Measurements from ENCODE around the gene ARAP3.
"Not testable (repeated sequence)": the region's sequence is repeated elsewhere in the genome, so short reads cannot be mapped to it uniquely, and the experiment has no call there.

The ARAP3 gene

DNA sequence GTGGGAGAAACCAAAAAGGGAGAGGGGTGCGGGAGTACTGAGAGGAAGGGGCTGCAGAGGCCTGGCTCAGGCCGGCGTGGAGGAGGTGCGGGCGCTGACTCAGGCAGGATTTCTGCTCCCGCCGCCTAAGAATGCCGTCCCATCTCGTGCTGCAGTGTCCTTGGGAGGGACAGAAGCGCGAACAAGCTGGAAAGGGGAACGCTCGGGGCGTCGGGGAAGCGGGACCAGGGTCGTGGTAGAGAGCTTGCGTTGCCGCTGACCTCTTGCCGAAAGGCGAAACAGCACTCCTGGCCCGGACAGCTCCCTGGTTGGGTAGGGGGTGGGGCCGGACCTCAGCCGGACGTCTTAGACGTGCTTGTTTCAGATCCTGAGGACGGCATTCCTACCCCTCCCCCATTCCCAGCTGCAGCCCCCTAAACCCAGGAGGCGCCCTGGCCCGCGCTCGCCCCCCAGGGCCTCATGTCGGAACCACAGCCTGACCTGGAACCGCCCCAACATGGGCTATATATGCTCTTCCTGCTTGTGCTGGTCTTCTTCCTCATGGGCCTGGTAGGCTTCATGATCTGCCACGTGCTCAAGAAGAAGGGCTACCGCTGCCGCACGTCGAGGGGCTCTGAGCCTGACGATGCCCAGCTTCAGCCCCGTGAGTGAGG, 44.1 kb downstream of the ARAP3 start:
- peak; percentile 31 for DNase-seq

DNA sequence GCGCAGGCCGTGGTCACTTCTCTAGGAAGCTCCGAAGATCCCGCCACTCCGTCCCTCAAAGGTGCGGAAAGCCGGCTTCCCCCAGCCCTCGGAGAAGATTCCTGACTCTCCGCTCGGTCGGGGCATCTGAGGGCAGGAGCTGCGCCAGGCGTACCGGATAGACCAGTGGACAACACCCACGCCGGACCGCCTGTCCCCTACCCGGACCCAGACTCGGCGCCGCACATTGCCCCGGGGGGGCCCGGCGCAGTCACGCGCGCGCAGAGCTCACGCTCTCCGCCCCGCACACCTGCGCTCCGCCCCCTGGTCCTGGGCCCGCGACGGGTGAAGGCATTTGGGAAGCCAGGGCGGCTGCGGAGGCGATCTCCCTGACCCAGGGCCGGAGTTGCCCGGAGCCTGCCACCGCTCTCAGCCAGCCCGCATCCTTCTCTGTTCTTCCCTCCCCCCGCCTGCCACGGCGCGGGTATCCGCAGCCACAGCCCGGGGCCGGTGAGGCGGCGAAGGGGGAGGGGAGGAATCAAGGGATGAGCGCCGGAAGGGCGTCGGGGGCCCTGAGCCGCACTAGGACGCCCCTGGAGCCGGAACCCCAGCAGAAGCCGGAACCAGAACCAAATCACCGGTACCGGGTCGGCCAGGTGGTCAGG, 44.8 kb downstream of the ARAP3 start:
- peak; percentile 30 for DNase-seq

DNA sequence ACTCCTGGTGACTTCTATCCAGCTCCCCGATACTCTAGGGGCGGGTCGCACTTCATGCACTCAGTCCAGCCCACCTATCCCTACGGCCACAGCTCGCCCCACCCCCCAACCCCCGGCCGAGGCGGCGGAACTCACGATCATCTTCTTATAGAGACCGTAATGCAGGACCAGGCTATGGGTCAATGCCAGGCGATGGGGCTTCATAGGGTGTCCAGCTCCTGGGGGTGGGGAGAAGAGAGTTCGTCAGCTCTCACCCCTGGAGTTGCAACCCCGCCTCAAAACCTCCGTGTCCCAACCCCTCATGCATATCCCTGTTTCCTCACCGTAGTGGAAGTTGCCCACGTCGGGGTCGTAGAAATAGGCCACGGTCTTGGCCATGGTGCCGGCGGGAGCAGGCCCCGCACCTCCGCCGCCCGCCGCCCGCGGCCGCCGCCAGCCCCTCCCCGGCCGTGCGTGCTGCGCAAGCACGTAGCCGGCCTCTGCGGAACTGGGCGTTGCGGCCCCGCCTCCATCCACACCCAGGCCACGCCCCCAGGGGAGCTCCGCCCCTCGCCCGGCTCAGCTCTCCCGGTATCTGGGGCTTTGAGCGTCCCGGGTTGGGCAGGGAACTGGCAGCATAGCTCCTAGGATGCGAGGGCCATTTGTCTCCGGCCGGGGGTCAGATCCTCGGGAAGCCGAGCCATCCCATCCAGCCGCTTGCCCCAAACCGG, 45.5 kb downstream of the ARAP3 start, which contains the start of the genes HDAC3 and RELL2:
Gene HDAC3 (minus strand): TSS at position 437 of the 710 bp plus-strand sequence. CDS start 59 bp downstream, at position 378.
Gene RELL2 (plus strand): TSS at position 585 of the 710 bp plus-strand sequence. CDS start 1,229 bp downstream, outside the sequence.
- DNase-seq, result peak; percentile 90

DNA sequence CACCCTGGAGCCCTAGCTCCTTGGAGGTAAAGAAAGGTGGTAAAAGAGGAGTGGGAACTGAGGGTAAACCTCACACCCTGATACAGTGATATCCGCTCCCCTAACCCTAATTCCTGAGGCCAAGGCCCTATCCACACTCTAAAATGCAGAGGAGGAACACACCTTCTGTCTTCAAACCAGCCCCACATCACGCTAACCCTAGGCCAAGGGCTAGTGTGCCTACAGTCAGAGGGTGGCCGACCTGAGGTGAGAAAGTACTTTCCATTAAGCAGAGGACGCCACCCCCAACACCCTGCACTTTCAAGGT, 46.0 kb downstream of the ARAP3 start:
- DNase-seq, result no peak

DNA sequence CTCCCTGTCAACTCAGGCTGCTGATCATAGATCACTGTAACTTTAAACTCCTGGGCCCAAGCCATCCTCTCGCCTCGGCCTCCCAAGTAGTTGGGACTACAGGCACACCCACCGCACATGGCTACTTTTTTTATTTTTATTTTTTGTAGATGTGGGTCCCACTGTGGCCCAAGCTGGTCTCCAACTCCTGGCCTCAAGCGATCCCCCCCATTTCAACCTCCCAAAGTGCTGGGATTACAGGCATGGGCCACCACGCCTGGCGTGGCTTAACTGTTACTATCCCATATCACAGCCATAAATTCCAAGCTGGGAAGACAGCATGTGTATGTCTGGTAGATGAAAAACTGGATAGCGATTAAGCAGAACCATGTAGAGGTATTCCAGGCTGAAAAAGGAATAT, 46.4 kb downstream of the ARAP3 start:
- no peak for DNase-seq

DNA sequence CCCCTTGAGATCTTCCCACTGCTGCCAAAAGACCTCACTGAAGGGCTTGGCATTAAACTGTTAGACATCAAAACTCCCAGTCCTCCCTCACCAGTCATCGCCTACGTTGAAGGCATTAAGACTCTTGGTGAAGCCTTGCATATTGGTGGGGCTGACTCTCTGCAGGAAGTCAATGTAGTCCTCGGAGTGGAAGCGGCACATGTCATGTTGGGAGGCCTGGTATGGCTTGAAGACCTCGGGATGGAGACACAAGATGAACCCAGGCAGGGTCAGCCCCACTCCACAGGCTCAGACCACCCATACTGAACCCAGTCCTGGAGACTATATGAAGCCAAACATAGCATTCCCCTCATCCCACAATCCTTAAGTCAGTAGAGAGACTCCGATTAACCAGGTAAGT, 47.3 kb downstream of the ARAP3 start:
- DNase-seq, result no peak

DNA sequence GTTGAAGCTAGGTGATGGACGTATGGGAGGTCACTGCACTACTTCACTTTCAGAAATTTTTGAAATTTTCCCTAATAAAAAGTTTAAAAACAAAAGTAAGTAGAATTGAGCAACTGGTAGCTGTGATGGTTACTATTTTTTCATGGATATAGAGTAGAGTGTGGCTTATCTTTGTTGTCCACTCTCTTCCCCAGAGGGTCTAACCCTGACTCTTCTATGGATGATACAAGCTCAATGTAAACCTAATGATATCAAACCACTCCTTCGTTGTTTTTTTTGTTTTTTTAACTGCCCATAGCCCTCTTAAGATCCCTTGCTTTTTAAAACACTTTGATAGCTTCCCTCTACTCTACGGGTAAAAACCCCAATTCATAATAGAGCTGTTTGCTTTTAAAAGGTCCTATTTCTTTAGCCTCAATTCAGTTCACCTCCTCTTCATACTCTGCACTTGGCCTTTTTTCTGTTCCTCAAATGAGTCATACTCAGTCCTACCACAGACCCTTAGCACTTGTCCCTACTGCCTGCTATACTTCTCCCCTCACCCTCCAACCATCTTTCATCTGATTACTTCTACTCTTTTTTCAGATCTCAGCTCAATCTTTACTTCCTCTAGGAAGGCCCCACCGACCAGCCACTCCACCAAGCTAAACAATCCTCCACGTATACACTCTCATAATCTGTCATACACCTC, 48.0 kb downstream of the ARAP3 start:
- DNase-seq, result no peak

DNA sequence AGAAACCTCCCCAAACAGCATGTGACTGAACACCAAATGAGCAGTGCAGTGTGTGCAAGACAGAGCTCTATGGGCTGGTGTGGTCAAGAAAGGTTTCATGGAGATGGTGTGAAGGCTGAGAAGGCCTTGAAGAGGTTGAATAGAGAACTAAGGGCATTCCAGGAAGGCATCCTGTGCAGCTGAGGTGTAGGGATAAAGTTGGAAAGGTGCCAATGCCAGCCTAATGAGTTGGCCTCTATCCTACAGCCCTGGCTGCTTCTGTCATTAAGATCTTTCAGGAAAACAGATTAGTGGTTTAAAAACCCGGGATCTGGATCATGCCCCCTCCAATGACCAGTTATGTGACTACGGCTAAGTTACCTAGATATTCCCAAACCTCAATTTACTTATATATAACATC, 49.4 kb downstream of the ARAP3 start:
- DNase-seq, result no peak

DNA sequence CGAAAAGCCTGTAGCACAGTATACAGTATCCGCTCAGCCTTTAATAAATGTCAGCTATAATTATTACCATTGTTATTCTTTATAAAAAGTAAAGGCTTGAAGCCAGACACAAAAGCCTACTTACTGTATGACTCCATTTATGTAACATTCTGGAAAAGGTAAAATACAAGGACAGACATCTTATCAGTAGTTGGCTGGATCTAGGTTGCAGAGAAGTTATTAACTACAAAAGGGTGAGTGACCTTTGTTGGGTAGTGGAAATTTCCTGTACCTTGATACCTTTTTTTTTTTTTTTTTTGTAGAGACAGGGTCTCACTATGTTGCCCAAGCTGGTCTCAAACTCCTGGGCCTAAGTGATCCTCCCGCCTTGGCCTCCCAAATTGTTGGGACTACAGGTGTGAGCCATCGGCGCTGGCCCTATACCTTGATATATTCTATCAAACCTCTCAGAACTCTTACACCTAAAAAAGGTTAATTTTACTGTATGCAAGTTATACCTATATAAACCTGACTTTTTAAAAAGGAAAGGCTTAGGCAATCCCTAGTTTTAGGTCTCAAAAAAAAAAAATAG, 51.4 kb downstream of the ARAP3 start:
- no peak for DNase-seq

DNA sequence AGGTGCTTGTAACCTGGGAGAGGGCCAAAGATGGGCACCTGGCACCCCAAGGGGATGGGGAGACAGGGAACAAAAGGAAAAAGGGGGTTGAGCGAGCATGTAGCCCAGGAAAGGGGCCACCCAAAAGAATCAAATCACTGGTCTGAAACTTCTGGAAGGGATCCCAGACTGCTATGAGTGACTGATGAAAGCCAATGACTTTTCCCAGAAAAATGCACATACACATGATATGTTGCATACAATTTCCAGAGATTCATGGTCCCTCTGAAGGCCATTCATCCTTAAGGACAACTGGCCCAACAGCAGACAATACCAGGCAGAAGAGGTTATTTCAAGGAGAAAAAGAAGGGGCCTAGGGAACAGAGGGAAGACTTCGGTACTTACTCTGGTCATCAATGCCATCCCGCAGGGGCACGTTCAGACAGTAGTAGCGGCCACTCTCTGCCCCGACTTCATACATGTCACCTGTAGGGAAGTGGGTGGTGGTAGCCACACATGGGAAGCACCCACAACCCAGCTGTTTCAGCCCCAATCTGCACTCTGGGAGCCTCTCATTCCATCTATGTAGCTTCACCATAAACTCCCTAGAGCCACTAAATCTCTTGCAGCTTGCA, 53.7 kb downstream of the ARAP3 start:
- no peak for DNase-seq

DNA sequence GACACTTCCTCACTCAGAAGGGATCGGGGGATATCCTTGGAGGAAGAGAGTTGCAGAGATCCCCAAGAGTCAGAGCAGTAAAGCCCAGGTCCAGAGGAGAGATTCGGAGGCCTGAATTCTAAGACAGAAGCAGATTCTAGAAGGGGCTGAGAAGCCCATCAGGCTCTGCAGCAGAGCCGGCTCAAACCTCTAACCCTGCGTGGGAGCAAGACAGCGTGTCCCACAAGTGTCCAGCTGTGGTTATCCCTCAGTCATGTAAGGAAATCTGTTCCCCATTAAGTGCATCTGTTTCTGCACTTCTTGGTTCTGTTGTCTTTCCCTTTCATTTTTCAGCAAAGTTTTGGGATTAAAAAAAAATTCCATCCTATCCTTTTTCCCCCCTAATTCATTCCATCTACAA, 58.4 kb downstream of the ARAP3 start:
- no peak for DNase-seq

DNA sequence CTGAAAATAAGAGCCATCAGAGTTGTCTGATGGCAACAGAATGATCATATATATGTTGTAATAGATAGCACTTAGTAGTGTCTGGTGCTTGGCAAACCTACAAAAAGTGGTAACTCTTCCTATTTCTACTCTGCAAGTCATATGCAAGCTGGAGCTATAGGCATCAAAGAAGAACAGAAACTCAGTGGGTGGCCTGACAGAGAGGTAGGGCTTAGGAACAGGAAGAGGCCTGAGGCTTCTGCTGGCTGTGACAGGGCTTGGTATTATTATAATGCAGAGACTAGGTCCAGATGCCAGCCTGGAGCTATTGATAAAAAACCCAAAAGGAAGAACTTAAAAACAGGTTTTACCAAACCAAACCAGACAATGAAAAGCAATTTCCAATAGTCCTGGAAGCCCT, 58.8 kb downstream of the ARAP3 start:
- DNase-seq, result no peak

DNA sequence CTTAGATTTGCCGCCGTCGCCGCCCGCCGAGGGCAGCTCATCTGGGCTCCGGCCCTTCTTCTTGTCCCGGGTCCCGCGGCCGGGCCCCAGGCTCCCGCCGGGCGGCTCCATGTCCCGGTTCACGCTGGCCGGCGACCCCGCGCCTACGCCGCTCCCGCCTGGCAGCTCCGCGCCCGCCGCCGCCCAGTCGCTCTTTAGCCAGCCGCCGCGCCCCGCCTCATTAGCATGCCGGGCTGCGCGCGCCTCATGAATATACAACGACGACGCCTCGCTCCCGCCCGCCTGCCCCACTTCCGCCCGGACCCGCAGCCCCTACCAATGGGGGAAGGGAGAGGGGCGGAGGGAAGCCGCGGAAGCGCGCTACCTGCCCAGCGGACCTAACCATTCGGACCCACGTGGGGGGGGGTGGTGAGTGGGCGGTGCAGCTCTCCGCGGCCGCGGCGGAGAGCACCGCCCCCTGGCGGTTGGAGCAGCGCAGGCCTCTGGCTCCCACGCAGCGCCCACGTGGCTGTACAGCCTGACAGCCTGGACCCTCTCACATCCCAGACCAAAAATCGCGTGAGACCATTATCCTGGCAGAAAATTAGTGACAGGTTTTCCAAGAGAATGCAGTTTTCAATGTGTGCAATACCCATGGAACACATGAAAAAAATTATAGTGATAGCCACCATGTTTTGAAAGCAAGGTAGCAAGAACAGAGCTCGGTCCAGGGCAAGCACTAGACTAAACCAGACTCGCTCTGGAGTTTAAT, 63.1 kb downstream of the ARAP3 start, which contains the start of gene DIAPH1:
Gene DIAPH1 (minus strand): TSS at position 197 of the 751 bp plus-strand sequence. CDS start 86 bp downstream, at position 111.
- peak; percentile 97 for DNase-seq

DNA sequence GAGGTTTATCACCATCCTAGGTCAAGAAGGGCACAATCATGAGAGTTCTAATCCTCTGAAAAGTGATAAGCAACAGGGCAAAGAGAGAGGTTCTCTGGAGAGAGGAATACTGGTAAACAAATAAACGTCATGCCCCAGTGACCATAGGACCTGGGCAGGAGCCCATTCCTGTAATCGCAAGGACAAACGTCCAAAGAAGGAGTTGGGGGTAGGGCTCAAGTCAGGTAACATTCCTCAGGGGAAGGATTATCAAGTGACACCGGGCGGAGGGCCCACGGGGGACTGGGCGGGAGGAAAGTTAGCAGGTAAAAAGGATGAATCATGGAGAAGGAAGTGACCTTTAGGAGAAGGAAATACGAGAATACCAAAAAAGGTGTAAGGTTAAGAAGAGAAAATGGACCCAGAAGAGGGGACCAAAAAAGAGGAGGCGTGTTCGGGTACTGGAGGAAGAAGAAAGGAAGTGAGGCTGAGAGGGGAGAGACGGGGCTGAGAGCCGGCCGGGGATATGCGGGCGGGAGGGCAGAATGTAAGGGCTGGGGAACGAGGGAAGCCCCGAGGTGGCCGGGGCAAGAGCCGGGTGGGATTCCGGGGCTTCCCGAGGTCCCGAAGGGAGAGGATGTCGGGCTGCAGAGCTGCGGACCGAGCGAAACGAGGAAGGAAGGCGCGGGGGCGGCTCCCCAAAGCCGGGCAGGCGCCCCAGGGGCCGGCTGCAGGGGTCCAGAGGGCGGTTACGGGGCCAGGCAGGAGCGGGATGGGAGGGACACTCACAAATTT, 63.8 kb downstream of the ARAP3 start:
- DNase-seq, result peak; percentile 20

DNA sequence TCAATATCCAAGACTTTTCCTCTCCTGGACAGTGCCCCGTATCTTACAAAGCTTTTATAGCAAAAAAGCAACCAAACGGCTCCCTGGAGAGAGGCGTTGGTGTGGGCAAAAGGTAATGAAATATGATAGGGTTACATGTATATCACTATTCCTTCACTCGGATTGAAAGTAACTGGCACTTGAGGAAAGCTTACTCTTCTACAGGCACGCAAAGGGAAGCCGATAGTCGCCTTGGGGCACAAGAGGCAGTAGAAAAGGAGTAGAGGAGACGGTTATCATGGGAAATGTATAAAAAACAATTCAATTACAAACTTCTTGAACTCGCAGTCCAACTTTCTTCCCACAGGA, 64.4 kb downstream of the ARAP3 start:
- no peak for DNase-seq

DNA sequence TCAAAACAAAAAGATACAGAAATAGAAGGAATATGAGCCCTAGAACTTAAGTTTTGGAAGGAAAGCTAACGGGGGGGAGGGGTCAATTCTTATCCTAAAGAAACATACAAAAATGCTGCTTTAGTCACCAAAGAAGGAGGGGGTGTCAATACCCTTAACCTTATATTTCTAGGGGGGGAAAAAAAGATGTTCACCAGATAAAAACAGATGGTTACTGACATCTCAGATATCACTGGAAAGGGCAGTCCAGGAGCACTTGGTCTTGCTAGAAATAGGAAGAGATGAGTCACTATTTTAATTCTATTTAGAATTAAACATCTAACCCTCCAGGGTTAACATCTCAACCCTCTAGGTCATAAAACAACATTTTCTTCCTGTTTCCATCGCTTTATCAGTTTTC, 64.9 kb downstream of the ARAP3 start:
- DNase-seq, result no peak

DNA sequence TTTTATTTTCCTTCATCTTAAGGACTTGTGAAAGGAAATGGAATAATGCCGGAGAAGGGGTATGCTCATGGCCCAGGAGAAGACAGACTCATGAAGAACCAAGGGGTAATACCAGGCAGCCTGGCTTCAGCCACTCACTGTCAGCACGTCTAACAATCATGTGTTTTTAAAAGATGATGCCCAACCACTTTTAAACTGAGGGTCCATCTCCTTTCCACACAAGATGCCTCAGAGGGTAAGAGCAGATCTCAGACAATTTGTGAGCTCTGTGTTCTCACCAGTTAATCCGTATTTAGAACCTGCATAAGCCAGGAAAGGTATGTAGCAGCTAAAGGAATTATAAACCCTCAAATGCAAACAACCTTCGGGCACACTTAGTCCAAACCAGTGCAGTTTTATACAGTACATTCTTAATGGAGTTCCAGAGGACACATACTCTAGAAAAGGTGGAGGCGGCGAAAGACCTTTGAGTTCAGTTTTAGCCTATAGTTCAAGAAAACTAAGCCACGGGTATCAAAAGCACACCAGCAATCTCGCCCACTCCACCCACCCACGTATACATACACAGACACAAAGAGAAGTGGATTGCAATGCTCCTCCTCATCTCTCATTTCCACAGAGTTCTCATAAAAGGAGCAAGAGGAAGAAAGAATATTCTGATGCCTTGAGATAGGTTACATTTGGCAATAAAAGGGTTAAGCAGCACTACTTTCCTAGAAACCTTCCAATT, 65.9 kb downstream of the ARAP3 start:
- DNase-seq, result no peak

DNA sequence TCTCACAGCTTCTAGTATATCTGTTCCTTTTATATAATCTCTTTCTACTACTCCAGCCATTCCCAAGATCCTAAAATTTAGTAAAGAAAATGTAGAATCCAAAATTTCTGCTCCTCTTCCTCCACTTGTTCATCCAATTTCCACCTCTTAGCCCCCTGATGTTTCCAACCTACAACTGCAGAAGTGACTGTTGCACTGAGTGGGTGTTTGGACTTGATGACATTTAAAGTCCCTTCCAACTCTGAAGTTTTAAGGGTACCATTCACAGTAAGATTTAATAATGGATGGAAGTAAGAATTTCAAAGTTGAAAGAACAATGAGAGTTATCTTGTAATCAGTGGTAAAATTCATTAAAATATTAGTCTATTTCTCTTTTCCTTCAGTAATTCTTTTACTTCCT, 68.7 kb downstream of the ARAP3 start:
- DNase-seq, result no peak

DNA sequence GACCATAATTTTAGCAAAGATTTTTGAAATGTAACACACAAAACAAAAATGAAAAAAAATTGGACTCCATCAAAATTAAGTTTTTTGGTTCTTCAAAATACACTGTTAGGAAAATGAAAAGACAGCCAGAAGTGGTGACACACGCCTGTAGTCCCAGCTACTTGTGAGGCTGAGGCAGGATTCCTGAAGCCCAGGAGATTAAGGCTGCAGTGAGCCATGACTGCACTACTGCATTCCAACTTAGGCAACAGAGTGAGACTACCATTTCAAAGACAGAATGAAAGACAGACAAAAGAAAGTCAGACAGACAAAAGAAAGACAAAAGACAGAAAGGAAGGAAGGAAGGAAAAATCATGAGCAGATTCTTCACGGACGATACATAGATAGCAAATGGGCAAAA, 70.7 kb downstream of the ARAP3 start:
- no peak for DNase-seq

DNA sequence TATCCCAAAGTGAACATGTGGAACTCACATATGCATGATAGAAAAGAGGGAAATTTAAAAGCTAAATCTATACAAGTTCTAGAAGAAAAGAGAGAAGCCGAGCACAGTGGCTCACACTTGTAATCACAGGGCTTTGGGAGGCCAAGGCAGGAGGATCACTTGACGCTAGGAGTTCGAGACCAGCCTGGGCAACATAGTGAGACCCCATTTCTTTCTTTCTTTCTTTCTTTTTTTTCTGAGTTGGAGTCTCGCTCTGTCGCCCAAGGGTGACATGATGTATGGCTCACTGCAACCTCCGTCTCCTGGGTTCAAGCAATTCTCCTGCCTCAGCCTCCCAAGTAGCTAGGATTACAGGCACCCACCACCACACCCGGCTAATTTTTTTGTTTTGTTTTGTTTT, 72.1 kb downstream of the ARAP3 start:
- not testable (repeated sequence) for DNase-seq

DNA sequence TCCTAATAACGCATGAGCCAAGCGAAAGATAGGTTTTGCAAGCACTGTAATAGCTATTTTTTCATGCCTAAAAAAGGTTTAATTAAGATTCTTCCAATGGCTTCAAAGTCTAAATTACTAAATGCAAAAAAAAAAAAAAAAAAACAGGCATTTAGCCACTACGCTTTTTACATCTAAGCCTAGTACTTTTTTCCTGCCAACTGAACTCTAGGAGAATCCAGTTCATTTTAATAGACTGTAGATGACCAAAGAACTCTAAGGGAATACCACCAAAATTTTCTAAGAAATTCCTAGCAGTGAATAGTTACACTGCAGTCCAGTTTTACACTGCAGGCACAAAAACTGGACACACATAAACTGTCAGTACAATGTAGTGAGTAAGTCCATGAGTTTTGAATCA, 73.0 kb downstream of the ARAP3 start:
- DNase-seq, result no peak
